ENCODE results near the gene SNAPC5. TPM values are rescaled to one million over a fixed set of nuclear protein-coding genes. Genes with fewer than 3 reads are reported as not detected.
"Not testable (repeated sequence)": the region's sequence is repeated elsewhere in the genome, so short reads cannot be mapped to it uniquely, and the experiment has no call there.

Gene SNAPC5
- total RNA-seq, 1 experiment from 2014 or later, result 36.4 TPM

DNA sequence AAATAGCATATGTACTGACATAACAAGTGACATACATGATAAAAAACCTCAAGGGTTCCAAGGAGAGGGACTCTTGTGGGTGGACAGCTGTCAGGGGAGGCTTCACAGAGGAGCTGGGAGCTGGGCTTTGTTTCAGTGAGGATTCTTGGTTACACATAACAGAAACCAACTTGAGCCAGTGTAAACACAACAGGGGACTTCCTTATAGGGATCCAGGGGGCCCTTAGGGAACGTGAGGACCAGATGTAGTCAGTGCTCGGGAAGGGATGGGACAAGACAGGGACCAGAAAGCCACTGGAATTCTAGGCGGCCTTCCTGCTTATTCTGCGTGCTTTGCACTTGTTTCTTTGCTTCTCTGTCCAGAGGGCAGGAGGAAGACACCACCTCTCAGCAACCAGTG, 34.9 kb downstream of the SNAPC5 start:
- ATAC-seq, result no peak
- ChIA-PET CTCF (no interaction called here), POLR2A (no interaction called here)
- H3K4me1 ChIP-seq (ENCODE audit: control insufficient read depth, insufficient read depth, low read length), result no peaks in the 10 kb centered on the region
- no peak for TF ChIP-seq TCF7L2 (IDR thresholded peaks at IDR 0.05; ENCODE audit: low read depth, low read length)
- TF ChIP-seq POLR2AphosphoS5 (IDR thresholded peaks at IDR 0.05; ENCODE audit: low read depth, low read length), result no peak
- no peak for TF ChIP-seq REST (IDR thresholded peaks at IDR 0.05; ENCODE audit: insufficient read depth in 1 of 2, low read depth in 2 of 2, low read length in 1 of 2)
- TF ChIP-seq, protein P1, sequence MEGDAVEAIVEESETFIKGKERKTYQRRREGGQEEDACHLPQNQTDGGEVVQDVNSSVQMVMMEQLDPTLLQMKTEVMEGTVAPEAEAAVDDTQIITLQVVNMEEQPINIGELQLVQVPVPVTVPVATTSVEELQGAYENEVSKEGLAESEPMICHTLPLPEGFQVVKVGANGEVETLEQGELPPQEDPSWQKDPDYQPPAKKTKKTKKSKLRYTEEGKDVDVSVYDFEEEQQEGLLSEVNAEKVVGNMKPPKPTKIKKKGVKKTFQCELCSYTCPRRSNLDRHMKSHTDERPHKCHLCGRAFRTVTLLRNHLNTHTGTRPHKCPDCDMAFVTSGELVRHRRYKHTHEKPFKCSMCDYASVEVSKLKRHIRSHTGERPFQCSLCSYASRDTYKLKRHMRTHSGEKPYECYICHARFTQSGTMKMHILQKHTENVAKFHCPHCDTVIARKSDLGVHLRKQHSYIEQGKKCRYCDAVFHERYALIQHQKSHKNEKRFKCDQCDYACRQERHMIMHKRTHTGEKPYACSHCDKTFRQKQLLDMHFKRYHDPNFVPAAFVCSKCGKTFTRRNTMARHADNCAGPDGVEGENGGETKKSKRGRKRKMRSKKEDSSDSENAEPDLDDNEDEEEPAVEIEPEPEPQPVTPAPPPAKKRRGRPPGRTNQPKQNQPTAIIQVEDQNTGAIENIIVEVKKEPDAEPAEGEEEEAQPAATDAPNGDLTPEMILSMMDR (IDR thresholded peaks at IDR 0.05), result no peak
- BruUV-seq (replicated peaks), result no TSS peak
- intact Hi-C loops (cut with micrococcal nuclease; ENCODE audit: unreplicated experiment) (no loop called here), in situ Hi-C loops (cut with HindIII; ENCODE audit: low pct_unique_long_range_greater_than_20kb, low sequenced_read_pairs) (no loop called here)
- H3K9me3 ChIP-seq (ENCODE audit: control insufficient read depth, insufficient read depth, low read depth, low read length), result no peaks in the 10 kb centered on the region
- H3K27ac ChIP-seq (ENCODE audit: low read length), result no peak overlapping the region
- no peaks in the 10 kb centered on the region for H3K27me3 ChIP-seq (ENCODE audit: control insufficient read depth, insufficient read depth, low read length)
- DNase-seq (ENCODE audit: low read depth, low spot score), result no peak
- no peaks in the 10 kb centered on the region for H3K36me3 ChIP-seq (ENCODE audit: control insufficient read depth, insufficient read depth, low read length)
- H3K4me3 ChIP-seq (ENCODE audit: low read depth in 2 of 2, low read length in 2 of 2), result no peak overlapping the region

DNA sequence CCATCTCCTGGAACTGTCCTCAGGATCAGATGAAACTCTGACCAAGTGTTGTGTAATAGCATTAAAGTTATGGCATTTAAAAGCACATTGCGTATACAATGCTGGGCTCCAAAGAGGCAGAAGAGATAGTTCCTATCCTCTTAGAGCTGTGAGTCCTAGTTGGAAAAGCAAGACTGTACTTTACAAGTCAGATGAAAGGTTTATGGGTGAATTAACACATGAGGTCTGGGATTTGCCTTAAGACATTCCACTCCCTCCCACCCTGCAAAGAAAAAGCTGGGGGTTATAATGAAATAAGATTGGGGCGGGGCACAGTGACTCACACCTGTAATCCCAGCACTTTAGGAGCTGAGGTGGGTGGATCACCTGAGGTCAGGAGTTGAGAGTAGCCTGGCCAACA, 35.6 kb downstream of the SNAPC5 start:
- Histone ChIP-seq H3K4me3 (ENCODE audit: low read depth in 2 of 2, low read length in 2 of 2) (no peak overlapping the region), H3K9me3 (ENCODE audit: control insufficient read depth, insufficient read depth, low read depth, low read length) (no peaks in the 10 kb centered on the region), H3K4me1 (ENCODE audit: control insufficient read depth, insufficient read depth, low read length) (no peaks in the 10 kb centered on the region), H3K27ac (ENCODE audit: low read length) (no peak overlapping the region), H3K36me3 (ENCODE audit: control insufficient read depth, insufficient read depth, low read length) (no peaks in the 10 kb centered on the region), H3K27me3 (ENCODE audit: control insufficient read depth, insufficient read depth, low read length) (no peaks in the 10 kb centered on the region)
- in situ Hi-C loops (cut with HindIII; ENCODE audit: low pct_unique_long_range_greater_than_20kb, low sequenced_read_pairs) (no loop called here), intact Hi-C loops (cut with micrococcal nuclease; ENCODE audit: unreplicated experiment) (no loop called here)
- POLR2A ChIA-PET, result no interaction called here
- ATAC-seq, result no peak
- CTCF ChIA-PET, result no interaction called here
- DNase-seq (ENCODE audit: low read depth, low spot score), result no peak
- TF ChIP-seq, protein P1 (IDR thresholded peaks at IDR 0.05), result no peak
- TF ChIP-seq REST (IDR thresholded peaks at IDR 0.05; ENCODE audit: insufficient read depth in 1 of 2, low read depth in 2 of 2, low read length in 1 of 2) (no peak), SIN3A (IDR thresholded peaks at IDR 0.05; ENCODE audit: borderline replicate concordance, insufficient read depth, low read depth, low read length) (no peak), POLR2AphosphoS5 (IDR thresholded peaks at IDR 0.05; ENCODE audit: low read depth, low read length) (no peak), TCF7L2 (IDR thresholded peaks at IDR 0.05; ENCODE audit: low read depth, low read length) (no peak)
- no TSS peak for BruUV-seq (replicated peaks)

DNA sequence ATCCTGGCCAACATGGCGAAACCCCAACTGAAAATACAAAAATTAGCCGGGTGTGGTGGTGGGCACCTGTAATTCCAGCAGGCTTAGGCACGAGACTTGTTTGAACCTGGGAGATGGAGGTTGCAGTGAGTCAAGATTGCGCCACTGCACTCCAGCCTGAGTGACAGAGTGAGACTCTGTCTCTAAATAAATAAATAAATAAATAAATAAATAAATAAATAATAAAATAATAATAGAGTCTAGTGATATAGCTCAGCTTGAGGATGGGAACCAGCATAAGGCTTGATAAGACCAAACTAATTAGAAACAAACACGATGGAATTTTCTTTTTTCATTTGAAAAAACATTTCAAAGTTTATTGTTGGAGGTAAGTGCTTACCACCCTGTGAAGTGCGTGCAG, 36.3 kb downstream of the SNAPC5 start:
- in situ Hi-C loops (cut with HindIII; ENCODE audit: low pct_unique_long_range_greater_than_20kb, low sequenced_read_pairs); ATAC-seq; H3K9me3 ChIP-seq (ENCODE audit: control insufficient read depth, insufficient read depth, low read depth, low read length); H3K4me3 ChIP-seq (ENCODE audit: low read depth in 2 of 2, low read length in 2 of 2); DNase-seq (ENCODE audit: low read depth, low spot score); H3K27ac ChIP-seq (ENCODE audit: low read length); H3K36me3 ChIP-seq (ENCODE audit: control insufficient read depth, insufficient read depth, low read length); H3K4me1 ChIP-seq (ENCODE audit: control insufficient read depth, insufficient read depth, low read length); intact Hi-C loops (cut with micrococcal nuclease; ENCODE audit: unreplicated experiment); CTCF ChIA-PET; BruUV-seq (replicated peaks); H3K27me3 ChIP-seq (ENCODE audit: control insufficient read depth, insufficient read depth, low read length): not testable (repeated sequence)
- POLR2A ChIA-PET, result interaction anchor here (0.7 kb wide), 1 partner anchor 113 kb away, joined by 4 read pairs; no protein-coding TSS in a partner anchor
